Measurements from ENCODE around the gene LARGE1.
"Not testable (repeated sequence)": the region's sequence is repeated elsewhere in the genome, so short reads cannot be mapped to it uniquely, and the experiment has no call there.

DNA sequence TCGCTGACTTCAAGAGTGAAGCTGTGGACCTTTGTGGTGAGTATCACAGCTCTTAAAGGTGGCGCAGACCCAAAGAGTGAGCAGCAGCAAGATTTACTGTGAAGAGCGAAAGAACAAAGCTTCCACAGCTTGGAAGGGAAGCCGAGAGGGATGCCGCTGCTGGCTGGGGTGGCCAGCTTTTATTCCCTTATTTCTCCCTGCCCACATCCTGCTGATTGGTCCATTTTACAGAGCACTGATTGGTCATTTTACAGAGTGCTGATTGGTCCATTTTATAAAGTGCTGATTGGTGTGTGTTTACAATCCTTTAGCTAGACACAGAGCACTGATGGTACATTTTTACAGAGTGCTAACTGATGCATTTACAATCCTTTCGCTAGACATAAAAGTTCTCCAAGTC is 353.8 kb downstream of the LARGE1 start:
- TF ChIP-seq, protein P1, sequence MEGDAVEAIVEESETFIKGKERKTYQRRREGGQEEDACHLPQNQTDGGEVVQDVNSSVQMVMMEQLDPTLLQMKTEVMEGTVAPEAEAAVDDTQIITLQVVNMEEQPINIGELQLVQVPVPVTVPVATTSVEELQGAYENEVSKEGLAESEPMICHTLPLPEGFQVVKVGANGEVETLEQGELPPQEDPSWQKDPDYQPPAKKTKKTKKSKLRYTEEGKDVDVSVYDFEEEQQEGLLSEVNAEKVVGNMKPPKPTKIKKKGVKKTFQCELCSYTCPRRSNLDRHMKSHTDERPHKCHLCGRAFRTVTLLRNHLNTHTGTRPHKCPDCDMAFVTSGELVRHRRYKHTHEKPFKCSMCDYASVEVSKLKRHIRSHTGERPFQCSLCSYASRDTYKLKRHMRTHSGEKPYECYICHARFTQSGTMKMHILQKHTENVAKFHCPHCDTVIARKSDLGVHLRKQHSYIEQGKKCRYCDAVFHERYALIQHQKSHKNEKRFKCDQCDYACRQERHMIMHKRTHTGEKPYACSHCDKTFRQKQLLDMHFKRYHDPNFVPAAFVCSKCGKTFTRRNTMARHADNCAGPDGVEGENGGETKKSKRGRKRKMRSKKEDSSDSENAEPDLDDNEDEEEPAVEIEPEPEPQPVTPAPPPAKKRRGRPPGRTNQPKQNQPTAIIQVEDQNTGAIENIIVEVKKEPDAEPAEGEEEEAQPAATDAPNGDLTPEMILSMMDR (IDR thresholded peaks at IDR 0.05), result not testable (repeated sequence)
- not testable (repeated sequence) for TF ChIP-seq POLR2A (IDR thresholded peaks at IDR 0.05)

All from Peyer's patch (tissue), 4 donors.